Endothelial cell of umbilical vein (primary cell): ENCODE results near the gene ARPC1B. TPM values are rescaled to one million over a fixed set of nuclear protein-coding genes. Genes with fewer than 3 reads are reported as not detected.

Source experiments
- BruUV-seq: library from RNA; stranded (reverse); fragments of 400-500 nt; replicated peaks from 2 replicates; lab custom pipeline; 2021; lab: Mats Ljungman, UMichigan
- CTCF ChIA-PET: fragments of 300-600, 350-600 bp; sonication (Branson Sonifier 250); formaldehyde crosslinking; loops from one replicate; lab custom pipeline; 2021; ENCODE audit warnings: antibody characterized with exemption, inconsistent platforms; lab: Charles Lee
- POLR2A ChIA-PET: fragments of 300-600, 350-600 bp; sonication (Branson Sonifier 250); formaldehyde crosslinking; loops from one replicate; lab custom pipeline; 2021; ENCODE audit warnings: antibody characterized with exemption, inconsistent platforms; lab: Charles Lee
- DNase-seq: peaks from one replicate; pipeline ENCODE4 v3.0.0-alpha.2; 2011; ENCODE audit warnings: low read depth, low spot score
- FAIRE-seq: peaks from 2 replicates; lab custom pipeline; 2011; peaks lifted over from hg19 to GRCh38; lab: Jason Lieb, UNC
- H2AFZ ChIP-seq: 2 replicates; pipeline ENCODE4 v1.6.0; 2012; ENCODE audit warnings: low read depth, low read length, control low read depth, inconsistent platforms
- H3K27ac ChIP-seq: 2 replicates; pipeline ENCODE4 v1.5.1; 2011; ENCODE audit warnings: low read depth, mild to moderate bottlenecking, control low read depth, low read length, moderate library complexity; ENCODE audit not compliant: insufficient read depth
- H3K27me3 ChIP-seq, 2 experiments: 2 replicates each; pipeline versions ENCODE4 v1.6.0 to v1.6.1; 2011; ENCODE audit warnings: low read length in 2 of 2, mixed read lengths in 1 of 2; ENCODE audit not compliant: control insufficient read depth in 2 of 2, insufficient read depth in 2 of 2
- H3K36me3 ChIP-seq, 2 experiments: 2 replicates in 1 of 2; 3 replicates in 1 of 2; pipeline ENCODE4 v1.5.1; 2011; ENCODE audit warnings: low read length in 2 of 2, mild to moderate bottlenecking in 1 of 2, moderate library complexity in 1 of 2; ENCODE audit not compliant: control insufficient read depth in 2 of 2, insufficient read depth in 2 of 2; ENCODE audit errors: extremely low read depth in 1 of 2
- H3K4me1 ChIP-seq: 3 replicates; pipeline ENCODE4 v1.5.1; 2011; ENCODE audit warnings: mild to moderate bottlenecking, low read length; ENCODE audit not compliant: control insufficient read depth, insufficient read depth; ENCODE audit errors: extremely low read depth
- H3K4me2 ChIP-seq: 2 replicates; pipeline ENCODE4 v1.6.1; 2011; ENCODE audit warnings: low read length, control low read depth, mixed read lengths; ENCODE audit not compliant: insufficient read depth
- H3K4me3 ChIP-seq, 3 experiments: fragments of 200-600 bp in 1 of 3; sonication (generic), shearing (Covaris generic) in 1 of 3; replicated peaks in 1 of 3; 2 replicates each; pipeline ENCODE4 v1.5.1; 2011 to 2016; ENCODE audit warnings: control low read depth in 3 of 3, low read length in 3 of 3, mild to moderate bottlenecking in 2 of 3, inconsistent platforms in 1 of 3, low read depth in 1 of 3, moderate library complexity in 1 of 3; ENCODE audit not compliant: insufficient read depth in 1 of 3
- H3K79me2 ChIP-seq: 2 replicates; pipeline ENCODE4 v1.6.0; 2012; ENCODE audit warnings: low read length, inconsistent platforms; ENCODE audit not compliant: control insufficient read depth, insufficient read depth
- H3K9ac ChIP-seq: replicated peaks from 2 replicates; pipeline ENCODE3; 2011; ENCODE audit warnings: low read length, control low read depth; ENCODE audit not compliant: insufficient read depth; ENCODE audit errors: extremely low read depth
- H3K9me1 ChIP-seq: replicated peaks from 3 replicates; pipeline ENCODE4 v1.6.0; 2011; ENCODE audit warnings: mild to moderate bottlenecking, low read length; ENCODE audit not compliant: control insufficient read depth, insufficient read depth; ENCODE audit errors: extremely low read depth
- H3K9me3 ChIP-seq: replicated peaks from 2 replicates; pipeline ENCODE4 v1.5.1; 2012; ENCODE audit warnings: low read length, inconsistent platforms; ENCODE audit not compliant: control insufficient read depth, insufficient read depth
- H4K20me1 ChIP-seq: replicated peaks from 2 replicates; pipeline ENCODE3; 2011; ENCODE audit warnings: mild to moderate bottlenecking, low read length; ENCODE audit not compliant: control insufficient read depth, insufficient read depth; ENCODE audit errors: extremely low read depth
- EZH2 ChIP-seq: IDR thresholded peaks from 2 replicates; pipeline ENCODE4 v1.6.1; 2012; ENCODE audit warnings: borderline replicate concordance, low read depth, mild to moderate bottlenecking, moderate library complexity, low read length, inconsistent platforms; ENCODE audit not compliant: severe bottlenecking
- FOS ChIP-seq: IDR thresholded peaks from 2 replicates; pipeline ENCODE4 v1.6.1; 2011; ENCODE audit warnings: mild to moderate bottlenecking, low read length, moderate library complexity, borderline replicate concordance; ENCODE audit not compliant: insufficient read depth
- GATA2 ChIP-seq: IDR thresholded peaks from 2 replicates; pipeline ENCODE4 v1.7.0; 2011; ENCODE audit warnings: low read depth, mild to moderate bottlenecking, moderate library complexity, mixed read lengths, low read length; ENCODE audit not compliant: insufficient read length, insufficient read depth
- JUN ChIP-seq: IDR thresholded peaks from 2 replicates; pipeline ENCODE4 v1.6.1; 2011; ENCODE audit warnings: borderline replicate concordance, low read depth; ENCODE audit not compliant: insufficient read length, insufficient read depth
- MYC ChIP-seq: IDR thresholded peaks from one replicate; pipeline ENCODE4 v1.6.1; 2011; ENCODE audit warnings: mild to moderate bottlenecking, low read depth, low read length
- POLR2A ChIP-seq: IDR thresholded peaks from 2 replicates; pipeline ENCODE4 v1.6.1; 2012; ENCODE audit warnings: low read depth, mild to moderate bottlenecking, control low read depth, low read length
- POLR2AphosphoS5 ChIP-seq: IDR thresholded peaks from 2 replicates; pipeline ENCODE4 v1.6.1; 2012; ENCODE audit warnings: low read depth, mild to moderate bottlenecking, control low read depth, low read length, moderate library complexity; ENCODE audit not compliant: insufficient read depth
- dilution Hi-C: fragments of 300-500 bp; cut with MboI; formaldehyde crosslinking; loops from one replicate; pipeline ENCODE4 v1.15.0; 2019; ENCODE audit warnings: low sequenced_read_pairs; ENCODE audit not compliant: extremely low pct_ligation_motif_present
- intact Hi-C: fragments of 100-400 bp; cut with micrococcal nuclease; formaldehyde crosslinking; loops from one replicate; pipeline ENCODE4 v1.10.0; 2022
- polyA plus RNA-seq, 4 experiments: library from polyadenylated mRNA; depleted of rRNA in 3 of 4; stranded (reverse) in 3 of 4; unstranded in 1 of 4; fragments of >200 nt; gene quantifications; 2 replicates each; pipeline versions ENCODE4 v1.2.1 to v1.2.3, GENCODE V29; 2011 to 2012; ENCODE audit warnings: missing spikeins in 1 of 4
- total RNA-seq: library from RNA; stranded (reverse); gene quantifications from 2 replicates; pipeline ENCODE4 v1.2.3, GENCODE V29; 2021
- TF ChIP-seq, protein P1 (sequence below): IDR thresholded peaks from 2 replicates; pipeline ENCODE4 v1.6.1; 2011; ENCODE audit not compliant: insufficient read depth, insufficient read length
- TF ChIP-seq, protein P2 (sequence below), 2 donors: IDR thresholded peaks; 1 replicate in 1 of 2; 2 replicates in 1 of 2; pipeline ENCODE4 v1.5.1; 2011; ENCODE audit warnings: low read length in 2 of 2, mild to moderate bottlenecking in 2 of 2, moderate library complexity in 2 of 2, control low read depth in 1 of 2, inconsistent platforms in 1 of 2, low read depth in 1 of 2; ENCODE audit not compliant: insufficient read depth in 1 of 2; ENCODE audit errors: extremely low read depth in 1 of 2

The ARPC1B gene
- total and polyA plus RNA-seq, 2 donors (not counting 3 experiments of a cell fraction or from before 2014, with no cell fraction given): 232 to 831 TPM

DNA sequence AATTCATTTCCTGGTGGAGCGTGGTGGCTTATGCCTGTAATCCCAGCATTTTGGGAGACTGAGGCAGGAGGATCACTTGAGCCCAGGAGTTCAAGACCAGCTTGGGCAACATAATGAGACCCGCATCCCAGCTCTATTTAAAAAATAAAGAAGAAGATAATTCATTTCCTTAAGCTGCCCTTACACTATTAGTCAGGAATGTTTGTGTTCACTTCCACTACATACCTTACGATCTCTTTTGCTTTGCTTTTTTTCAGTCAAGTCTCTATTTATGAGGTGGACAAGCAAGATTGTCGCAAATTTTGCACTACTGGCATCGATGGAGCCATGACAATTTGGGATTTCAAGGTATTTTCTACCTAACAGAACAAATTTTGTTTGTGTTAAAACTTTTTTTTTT, 11.2 kb upstream of the ARPC1B start:
- no peaks in the 10 kb centered on the region for H3K79me2 ChIP-seq
- H2AFZ ChIP-seq: no peak overlapping the region
- H3K9me3 ChIP-seq: no peaks in the 10 kb centered on the region
- no peak for DNase-seq
- H3K27me3 ChIP-seq: no peaks in the 10 kb centered on the region
- BruUV-seq: no TSS peak
- H3K27ac ChIP-seq: no peak overlapping the region
- ChIA-PET CTCF (interaction anchor here (0.6 to 3.9 kb wide), 2 partner anchors 11 to 24 kb away, joined by 3 to 26 read pairs; partner anchors contain the start of gene ARPC1B), POLR2A (no interaction called here)
- TF ChIP-seq, protein P1, sequence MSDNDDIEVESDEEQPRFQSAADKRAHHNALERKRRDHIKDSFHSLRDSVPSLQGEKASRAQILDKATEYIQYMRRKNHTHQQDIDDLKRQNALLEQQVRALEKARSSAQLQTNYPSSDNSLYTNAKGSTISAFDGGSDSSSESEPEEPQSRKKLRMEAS: no peak
- TF ChIP-seq FOS: no peak
- TF ChIP-seq GATA2: no peak
- TF ChIP-seq MYC: no peak
- TF ChIP-seq POLR2AphosphoS5: no peak
- no peak for TF ChIP-seq POLR2A
- TF ChIP-seq JUN: no peak
- TF ChIP-seq, protein P2, sequence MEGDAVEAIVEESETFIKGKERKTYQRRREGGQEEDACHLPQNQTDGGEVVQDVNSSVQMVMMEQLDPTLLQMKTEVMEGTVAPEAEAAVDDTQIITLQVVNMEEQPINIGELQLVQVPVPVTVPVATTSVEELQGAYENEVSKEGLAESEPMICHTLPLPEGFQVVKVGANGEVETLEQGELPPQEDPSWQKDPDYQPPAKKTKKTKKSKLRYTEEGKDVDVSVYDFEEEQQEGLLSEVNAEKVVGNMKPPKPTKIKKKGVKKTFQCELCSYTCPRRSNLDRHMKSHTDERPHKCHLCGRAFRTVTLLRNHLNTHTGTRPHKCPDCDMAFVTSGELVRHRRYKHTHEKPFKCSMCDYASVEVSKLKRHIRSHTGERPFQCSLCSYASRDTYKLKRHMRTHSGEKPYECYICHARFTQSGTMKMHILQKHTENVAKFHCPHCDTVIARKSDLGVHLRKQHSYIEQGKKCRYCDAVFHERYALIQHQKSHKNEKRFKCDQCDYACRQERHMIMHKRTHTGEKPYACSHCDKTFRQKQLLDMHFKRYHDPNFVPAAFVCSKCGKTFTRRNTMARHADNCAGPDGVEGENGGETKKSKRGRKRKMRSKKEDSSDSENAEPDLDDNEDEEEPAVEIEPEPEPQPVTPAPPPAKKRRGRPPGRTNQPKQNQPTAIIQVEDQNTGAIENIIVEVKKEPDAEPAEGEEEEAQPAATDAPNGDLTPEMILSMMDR (IDR thresholded peaks at IDR 0.05; ENCODE audit: extremely low read depth in 1 of 2, insufficient read depth in 1 of 2, low read depth in 1 of 2, low read length in 2 of 2): no peak
- no peak for TF ChIP-seq EZH2
- no peak overlapping the region for H3K4me2 ChIP-seq
- no peaks in the 10 kb centered on the region for H3K4me1 ChIP-seq
- no peak for FAIRE-seq
- no peaks in the 10 kb centered on the region for H4K20me1 ChIP-seq
- H3K4me3 ChIP-seq: no peak overlapping the region
- intact Hi-C loops (no loop called here), dilution Hi-C loops (no loop called here)
- no peak overlapping the region for H3K9ac ChIP-seq
- H3K9me1 ChIP-seq: no peaks in the 10 kb centered on the region
- H3K36me3 ChIP-seq: peaks cover 26 to 29% of the 10 kb centered on the region in 2 experiments
